GM18873 (cell line): ENCODE data around the gene RAD52.

ENCODE experiments used
- ATAC-seq: cut with Tn5 transposase; IDR thresholded peaks from one replicate; pipeline ENCODE4 v1.9.1; 2021; ENCODE audit warnings: mild to moderate bottlenecking, moderate library complexity, moderate number of reproducible peaks; ENCODE audit not compliant: unreplicated experiment, low FRiP score

RAD52 gene

GRCh38 chr12:949453-950191, at the start of gene RAD52:
TSS of gene RAD52 (minus strand) at chr12:949694. CDS start at chr12:933058, 16,636 bp downstream.
- peak; percentile 83 for ATAC-seq

DNA sequence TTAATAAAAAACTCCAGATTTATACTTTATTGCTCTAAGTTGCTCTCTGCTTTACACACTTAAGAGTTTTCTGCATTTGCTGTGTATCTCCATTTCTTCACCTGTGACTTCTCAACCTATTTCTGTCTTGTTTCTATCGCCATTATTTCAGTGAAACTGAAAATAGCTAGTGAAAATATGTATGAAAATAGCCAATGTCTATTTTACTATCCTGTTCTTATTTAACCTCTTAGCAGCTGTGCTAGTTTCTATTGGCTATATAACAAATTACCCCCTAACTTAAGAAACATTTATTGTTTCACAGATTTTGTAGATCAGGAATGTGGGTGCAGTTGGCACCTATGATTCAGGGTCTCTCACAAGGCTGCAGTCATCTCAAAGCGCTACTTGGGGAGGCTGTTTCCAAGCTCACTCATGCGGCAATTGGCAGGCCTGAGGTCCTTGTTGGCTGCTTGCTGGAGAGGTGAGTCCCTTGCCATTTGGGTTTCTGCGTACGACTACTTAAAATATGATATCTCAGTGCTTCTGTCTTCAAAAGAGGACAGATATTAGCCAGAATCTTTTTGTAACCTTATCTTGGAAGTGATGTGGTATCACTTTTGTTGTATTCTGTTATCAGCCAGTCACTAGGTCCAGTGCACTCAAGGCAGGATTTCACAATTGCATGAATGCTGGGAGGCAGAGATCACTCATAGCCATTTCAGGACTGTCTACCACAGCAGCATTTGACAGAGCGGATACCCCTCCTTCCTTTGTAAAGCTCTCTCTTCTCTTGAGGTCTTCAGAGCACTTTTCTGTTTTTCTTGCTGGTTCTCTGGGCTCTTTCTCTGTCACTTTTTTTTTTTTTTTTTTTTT, 48.8 kb upstream of the RAD52 start:
- ATAC-seq = peak; percentile 63

DNA sequence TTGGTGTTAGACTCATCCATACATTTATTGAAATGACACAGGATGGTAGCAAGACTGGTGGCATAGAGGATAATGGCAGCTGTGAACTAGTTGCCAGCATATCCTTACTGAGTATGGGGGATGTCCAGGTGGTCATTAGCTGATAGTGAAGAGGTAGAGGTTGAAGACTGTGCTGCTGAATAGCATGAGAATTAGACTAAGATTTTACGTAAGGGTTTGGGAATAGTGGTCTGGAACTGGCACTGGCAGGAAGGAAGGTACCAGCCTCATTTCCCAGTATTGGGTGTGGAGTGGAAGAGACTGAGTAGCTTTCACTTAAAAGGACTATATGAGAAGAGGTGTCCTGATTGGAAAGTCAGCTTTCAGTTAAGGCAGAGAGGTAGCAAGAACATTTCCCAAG, 48.0 kb upstream of the RAD52 start:
- ATAC-seq = no peak

DNA sequence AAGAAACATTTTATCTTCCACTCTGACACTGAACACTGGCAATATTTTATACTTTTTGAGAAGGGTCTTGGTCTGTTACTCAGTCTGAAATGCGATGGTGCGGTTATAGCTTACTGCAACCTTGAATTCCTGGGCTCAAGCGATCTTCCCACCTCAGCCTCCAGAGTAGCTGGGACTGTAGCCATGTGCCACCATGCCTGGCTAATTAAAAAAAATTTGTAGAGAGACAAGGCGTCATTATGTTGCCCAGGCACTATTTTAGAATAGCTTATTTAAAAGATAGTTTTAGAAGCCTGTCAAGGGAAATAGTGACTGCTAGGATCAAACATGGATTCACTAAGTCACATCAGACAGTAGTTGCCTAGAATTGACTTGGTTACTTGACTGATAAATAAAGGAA, 47.4 kb upstream of the RAD52 start:
- no peak for ATAC-seq

- ATAC-seq = no peak
Observed at GRCh38 chr12:992647-993046, 43.2 kb upstream of the RAD52 start.

DNA sequence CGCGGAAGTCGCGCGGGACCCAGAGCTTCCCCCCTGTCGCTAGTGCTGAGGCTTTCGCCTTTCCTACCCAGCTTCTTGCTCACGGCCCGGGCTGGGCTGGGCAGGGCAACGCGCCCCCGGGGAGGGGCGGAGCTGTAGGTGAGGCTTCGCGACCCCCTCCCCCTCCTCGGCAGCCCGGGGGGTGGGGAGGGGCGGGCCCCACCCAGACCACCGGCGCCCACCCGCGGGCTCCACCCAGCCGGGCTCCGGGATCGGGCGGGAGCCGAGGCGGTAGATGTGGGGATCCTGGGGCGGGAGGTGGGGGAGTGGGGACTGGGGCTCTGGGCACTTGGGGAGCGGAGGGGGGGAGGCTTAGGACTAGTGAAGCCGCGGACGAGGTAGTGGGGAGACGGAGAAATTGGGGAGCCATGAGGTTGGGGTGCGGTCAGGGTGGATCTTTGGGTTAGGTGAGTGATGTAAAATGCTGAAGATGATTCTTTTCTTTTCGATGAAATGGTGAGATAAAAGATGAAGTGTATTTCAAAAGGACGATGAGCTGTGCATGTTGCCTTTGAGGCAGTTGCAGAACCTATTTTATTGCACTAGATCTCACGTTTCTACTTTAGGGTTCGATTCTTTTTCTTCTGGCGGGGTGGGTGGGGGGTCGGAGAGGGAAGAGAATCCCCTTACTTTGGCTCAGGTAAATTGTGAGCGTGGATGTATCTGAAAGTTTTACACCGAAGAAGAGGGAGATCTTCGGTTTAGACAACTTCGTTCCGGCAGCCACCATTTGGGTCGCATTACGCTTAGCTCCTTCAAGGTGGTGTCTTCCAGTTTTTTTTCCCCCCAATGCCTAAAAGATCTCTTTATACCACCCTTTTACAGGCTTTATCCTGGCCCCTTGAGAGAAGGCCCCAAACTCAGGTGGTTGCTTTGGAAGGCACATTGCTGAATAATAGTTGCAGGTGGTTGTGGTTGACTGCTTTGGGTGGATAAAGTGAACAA, 42.1 kb upstream of the RAD52 start:
- ATAC-seq = no peak

DNA sequence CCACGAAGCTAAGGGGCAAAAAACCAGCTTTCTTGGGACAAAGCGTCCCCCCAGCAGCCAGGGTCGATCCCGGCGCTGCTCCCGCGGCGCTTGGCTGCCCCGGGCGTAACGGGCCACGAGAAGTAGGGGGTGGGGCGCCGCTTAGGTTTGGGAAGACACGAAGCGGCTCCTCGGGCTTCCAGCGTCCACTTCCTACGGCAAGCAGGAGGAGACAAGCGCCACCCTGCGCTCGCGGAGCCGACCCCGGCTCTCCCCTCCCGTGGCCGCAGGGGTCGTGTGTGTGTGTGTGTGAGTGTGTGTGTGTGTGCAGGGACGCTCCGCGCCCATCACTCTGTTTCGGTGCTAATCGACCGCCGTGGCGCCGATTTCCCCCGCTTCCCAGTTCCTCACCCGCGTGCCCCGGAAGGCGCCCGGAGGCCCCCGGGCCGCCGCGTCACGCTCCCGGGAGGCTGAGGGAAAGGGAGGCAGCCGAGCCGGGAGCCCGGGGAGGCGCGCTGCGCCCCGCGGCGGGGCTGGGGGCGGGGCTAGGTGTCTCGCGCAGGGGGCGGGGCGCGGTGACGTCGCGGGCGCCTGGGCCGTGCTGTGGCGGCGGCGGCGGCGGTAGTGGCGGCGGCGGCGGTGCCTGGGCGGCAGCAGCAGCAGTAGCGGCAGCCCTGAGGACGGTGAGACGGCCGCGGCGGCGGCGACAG, 41.3 kb upstream of the RAD52 start, which contains the start of gene ERC1:
Gene ERC1 (plus strand): TSS at position 563 of the 689 bp plus-strand sequence. CDS start 36,681 bp downstream, outside the sequence.
- no peak for ATAC-seq

GRCh38 chr12:989751-990660, 40.5 kb upstream of the RAD52 start:
- ATAC-seq = no peak

DNA sequence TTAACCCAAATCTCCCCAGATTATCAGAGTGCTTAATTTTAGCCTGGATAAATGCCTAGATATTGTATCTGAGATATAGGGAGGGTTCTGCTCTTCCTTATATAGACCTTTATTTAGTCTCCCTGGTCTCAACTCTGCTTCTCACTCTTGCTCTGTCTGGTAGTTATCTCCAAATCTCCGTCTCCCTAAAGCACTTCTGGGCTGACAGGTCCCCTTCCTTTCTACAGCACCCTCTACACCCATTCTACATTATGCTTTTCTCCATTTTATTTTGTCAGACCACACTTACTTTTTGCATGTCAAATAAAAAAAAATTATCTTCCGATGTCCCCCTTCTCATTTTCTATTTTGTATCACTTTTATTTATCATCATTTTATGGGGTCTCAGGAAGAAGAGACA, 39.6 kb upstream of the RAD52 start:
- no peak for ATAC-seq

DNA sequence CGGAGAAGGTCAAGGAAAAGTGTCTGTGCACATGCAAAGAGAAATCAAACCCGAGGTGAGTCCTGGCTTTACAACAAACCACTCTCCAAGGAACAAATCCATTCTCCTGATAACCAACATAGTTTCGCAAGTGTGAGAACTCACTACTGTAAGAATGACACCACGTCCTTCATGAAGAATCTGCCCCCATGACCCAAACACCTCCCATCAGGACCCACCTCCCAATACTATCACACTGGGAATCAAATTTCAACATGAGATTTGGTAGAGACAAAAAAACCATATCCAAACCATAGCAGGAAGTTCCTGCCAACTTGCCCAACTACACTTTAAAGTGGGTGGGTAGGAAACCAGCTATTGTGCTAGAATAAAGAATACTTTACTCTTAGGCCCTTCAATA, 39.2 kb upstream of the RAD52 start:
- ATAC-seq = no peak

- ATAC-seq = no peak
Observed at GRCh38 chr12:981961-982360, 32.5 kb upstream of the RAD52 start.

GRCh38 chr12:981176-981828, 31.8 kb upstream of the RAD52 start:
- ATAC-seq = no peak

DNA sequence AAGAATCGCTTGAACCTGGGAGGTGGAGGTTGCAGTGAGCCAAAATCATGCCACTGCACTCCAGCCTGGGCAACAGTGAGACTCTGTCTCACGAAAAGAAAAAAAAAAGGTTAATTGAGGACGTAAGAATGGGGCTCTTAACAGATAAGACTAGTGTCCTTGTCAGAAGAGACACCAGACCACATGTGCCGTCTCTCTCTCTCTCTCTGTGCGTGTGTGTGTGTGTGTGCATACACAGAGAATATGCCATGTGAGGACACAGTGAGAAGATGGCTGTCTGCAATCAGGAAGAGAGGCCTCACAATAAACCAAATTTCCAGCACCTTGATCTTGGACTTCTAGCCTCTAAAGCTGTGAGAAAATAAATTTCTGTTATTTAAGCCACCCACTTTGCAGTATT, 29.9 kb upstream of the RAD52 start:
- ATAC-seq = no peak

DNA sequence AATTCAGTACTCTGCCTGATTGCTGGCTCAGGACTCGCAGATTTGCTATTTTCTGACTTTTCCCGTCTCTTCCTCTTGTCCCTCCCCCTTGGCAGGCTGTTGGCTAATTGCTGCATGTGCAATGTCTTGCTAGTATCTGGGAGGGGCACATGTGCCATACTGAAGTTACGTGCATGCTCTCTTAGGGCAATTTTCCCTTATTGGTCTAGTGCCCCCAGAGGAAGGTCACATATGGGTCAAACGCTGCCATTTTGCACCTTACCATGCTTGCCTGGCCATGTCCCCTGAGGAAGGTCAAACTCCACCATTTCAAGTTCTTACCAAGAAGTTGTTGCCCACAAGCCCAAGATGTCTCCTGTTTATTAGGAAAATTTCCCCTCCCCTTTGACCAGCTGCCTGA, 27.7 kb upstream of the RAD52 start:
- ATAC-seq = no peak

DNA sequence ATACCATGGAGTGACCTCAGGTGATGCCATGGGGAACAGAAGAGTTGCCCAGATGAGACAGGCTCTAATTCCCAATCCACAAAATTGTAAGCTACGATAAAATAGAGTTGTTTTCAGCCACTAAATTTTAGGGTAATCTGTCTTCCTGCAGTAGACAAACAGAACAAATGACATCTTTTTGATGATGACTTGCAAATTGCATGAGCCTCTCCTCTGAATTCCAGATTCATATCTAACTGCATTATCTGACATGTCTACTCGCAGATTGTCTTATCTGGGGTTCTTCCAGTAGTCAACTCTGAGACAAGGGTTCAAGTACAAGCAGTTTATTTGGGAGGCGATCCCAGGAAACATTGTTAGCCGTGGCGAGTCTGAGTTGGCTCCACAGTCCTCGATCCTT, 27.1 kb upstream of the RAD52 start:
- no peak for ATAC-seq

GRCh38 chr12:974271-974862, 24.9 kb upstream of the RAD52 start:
- ATAC-seq = no peak

GRCh38 chr12:971991-972390, 22.5 kb upstream of the RAD52 start:
- no peak for ATAC-seq

GRCh38 chr12:969821-970220, 20.3 kb upstream of the RAD52 start:
- ATAC-seq = no peak
